IMR-90 (cell line): ENCODE data around the gene STOX1. TPM values are rescaled to one million over a fixed set of nuclear protein-coding genes. Genes with fewer than 3 reads are reported as not detected.

Experiments
- ATAC-seq: fragments of 200-7000 bp; cut with Tn5 transposase; 2 replicates; pipeline ENCODE4 v1.9.1; 2020; ENCODE audit warnings: low read depth, mild to moderate bottlenecking, moderate library complexity
- BruUV-seq: library from RNA; stranded (reverse); fragments of 400-500 nt; replicated peaks from 2 replicates; lab custom pipeline; 2021; lab: Mats Ljungman, UMichigan
- CTCF ChIA-PET: fragments of 300-600 bp; formaldehyde crosslinking; extraction: SDS; loops from one replicate; lab custom pipeline; 2021; ENCODE audit warnings: antibody characterized with exemption; lab: Yijun Ruan, JAX
- POLR2A ChIA-PET: fragments of 300-600 bp; sonication (Branson Sonifier 250); formaldehyde crosslinking; loops from one replicate; lab custom pipeline; 2022; ENCODE audit warnings: antibody characterized with exemption; ENCODE audit not compliant: unreplicated experiment; lab: Charles Lee
- DNase-seq: peaks from one replicate; pipeline ENCODE4 v3.0.0; 2013
- H2AFZ ChIP-seq: replicated peaks from 2 replicates; pipeline ENCODE3; 2013; ENCODE audit warnings: low read length, mild to moderate bottlenecking; ENCODE audit not compliant: poor library complexity
- H2AK5ac ChIP-seq: 2 replicates; pipeline ENCODE4 v1.6.1; 2013; ENCODE audit warnings: low read depth, low read length, inconsistent platforms
- H2AK9ac ChIP-seq: replicated peaks from 2 replicates; pipeline ENCODE3; 2013; ENCODE audit warnings: mild to moderate bottlenecking, low read depth, low read length, moderate library complexity; ENCODE audit not compliant: poor library complexity
- H2BK120ac ChIP-seq: 2 replicates; pipeline ENCODE4 v1.6.1; 2013; ENCODE audit warnings: low read depth, low read length, inconsistent platforms
- H2BK15ac ChIP-seq: 3 replicates; pipeline ENCODE4 v1.6.1; 2013; ENCODE audit warnings: low read depth, low read length, inconsistent platforms
- H2BK20ac ChIP-seq: 2 replicates; pipeline ENCODE4 v1.6.1; 2013; ENCODE audit warnings: low read depth, mild to moderate bottlenecking, inconsistent platforms, low read length, moderate library complexity
- H2BK5ac ChIP-seq: 2 replicates; pipeline ENCODE4 v1.6.1; 2013; ENCODE audit warnings: mild to moderate bottlenecking, low read depth, low read length, inconsistent platforms; ENCODE audit not compliant: poor library complexity, severe bottlenecking
- H3K14ac ChIP-seq: replicated peaks from 2 replicates; pipeline ENCODE4 v1.6.1; 2013; ENCODE audit warnings: low read depth, low read length, inconsistent platforms
- H3K18ac ChIP-seq: 2 replicates; pipeline ENCODE4 v1.6.1; 2013; ENCODE audit warnings: low read depth, low read length, control low read depth
- H3K23ac ChIP-seq: 2 replicates; pipeline ENCODE4 v1.6.1; 2013; ENCODE audit warnings: low read depth, low read length, inconsistent platforms
- H3K27ac ChIP-seq: 2 replicates; pipeline ENCODE4 v1.5.1; 2013; ENCODE audit warnings: mild to moderate bottlenecking, control low read depth, low read length; ENCODE audit not compliant: insufficient read depth
- H3K27me3 ChIP-seq: 2 replicates; pipeline ENCODE4 v1.6.1; 2013; ENCODE audit warnings: low read length; ENCODE audit not compliant: control insufficient read depth, insufficient read depth
- H3K36me3 ChIP-seq: 2 replicates; pipeline ENCODE4 v1.6.1; 2013; ENCODE audit warnings: low read length, mixed read lengths; ENCODE audit not compliant: control insufficient read depth, insufficient read depth
- H3K4ac ChIP-seq: 2 replicates; pipeline ENCODE4 v1.6.1; 2013; ENCODE audit warnings: low read depth, low read length, inconsistent platforms
- H3K4me1 ChIP-seq: 2 replicates; pipeline ENCODE4 v1.6.1; 2013; ENCODE audit warnings: low read length, mixed read lengths; ENCODE audit not compliant: control insufficient read depth, insufficient read depth
- H3K4me2 ChIP-seq: 2 replicates; pipeline ENCODE4 v1.6.1; 2013; ENCODE audit warnings: low read depth, mild to moderate bottlenecking, control low read depth, low read length, moderate library complexity
- H3K4me3 ChIP-seq: 2 replicates; pipeline ENCODE4 v1.5.1; 2013; ENCODE audit warnings: low read depth, mild to moderate bottlenecking, control low read depth, low read length, moderate library complexity; ENCODE audit not compliant: insufficient read depth
- H3K56ac ChIP-seq: 2 replicates; pipeline ENCODE4 v1.6.1; 2013; ENCODE audit warnings: low read length, inconsistent platforms; ENCODE audit not compliant: insufficient read depth; ENCODE audit errors: extremely low read depth
- H3K79me1 ChIP-seq, 2 experiments: 2 replicates each; pipeline ENCODE4 v1.6.1; 2013; ENCODE audit warnings: low read length in 2 of 2, inconsistent platforms in 1 of 2, low read depth in 1 of 2
- H3K9ac ChIP-seq: 2 replicates; pipeline ENCODE4 v1.6.1; 2013; ENCODE audit warnings: low read depth, low read length, control low read depth
- H3K9me1 ChIP-seq: 2 replicates; pipeline ENCODE4 v1.6.1; 2013; ENCODE audit warnings: low read length, inconsistent platforms; ENCODE audit not compliant: insufficient read depth
- H3K9me3 ChIP-seq: 2 replicates; pipeline ENCODE4 v1.6.1; 2013; ENCODE audit warnings: low read length; ENCODE audit not compliant: control insufficient read depth, insufficient read depth
- H4K20me1 ChIP-seq: 2 replicates; pipeline ENCODE4 v1.6.1; 2013; ENCODE audit warnings: low read length, inconsistent platforms; ENCODE audit not compliant: insufficient read depth
- H4K5ac ChIP-seq: 2 replicates; pipeline ENCODE4 v1.6.1; 2013; ENCODE audit warnings: mild to moderate bottlenecking, low read depth, low read length, control low read depth
- H4K8ac ChIP-seq, 2 experiments: 2 replicates each; pipeline ENCODE4 v1.6.1; 2013; ENCODE audit warnings: low read depth in 2 of 2, low read length in 2 of 2, control low read depth in 1 of 2, inconsistent platforms in 1 of 2
- H4K91ac ChIP-seq: 2 replicates; pipeline ENCODE4 v1.6.1; 2013; ENCODE audit warnings: low read depth, low read length, inconsistent platforms; ENCODE audit not compliant: insufficient read depth
- CTCF ChIP-seq: conservative IDR thresholded peaks from 2 replicates; pipeline ENCODE4 v1.5.1; 2012; ENCODE audit warnings: mild to moderate bottlenecking, low read depth, low read length, improper control_type of control experiment
- MAZ ChIP-seq: IDR thresholded peaks from 2 replicates; pipeline ENCODE4 v1.6.1; 2012; ENCODE audit warnings: low read depth, mild to moderate bottlenecking, low read length, improper control_type of control experiment, moderate library complexity, borderline replicate concordance
- RAD21 ChIP-seq: IDR thresholded peaks from 2 replicates; pipeline ENCODE4 v1.6.1; 2012; ENCODE audit warnings: low read length, improper control_type of control experiment
- SMC3 ChIP-seq: fragments of 150-350 bp; IDR thresholded peaks from 2 replicates; pipeline ENCODE4 v1.6.1; 2016; ENCODE audit warnings: low read depth, mild to moderate bottlenecking, antibody characterized with exemption, low read length, moderate library complexity
- WGBS, 2 experiments: methylation state at CpG; one replicate each; pipeline versions ENCODE4 v1.1.5 to v1.1.7; 2013; ENCODE audit warnings: missing lambda C conversion rate in 2 of 2; ENCODE audit not compliant: insufficient read length in 1 of 2; ENCODE audit errors: extremely low coverage in 2 of 2; 5-methylcytosine and 5-hydroxymethylcytosine counted together
- dilution Hi-C: fragments of 300-500 bp; cut with HindIII; formaldehyde crosslinking; loops from one replicate; pipeline ENCODE4 v1.14.3; 2018; ENCODE audit warnings: low sequenced_read_pairs; ENCODE audit not compliant: unreplicated experiment
- in situ Hi-C: fragments of 300-500 bp; cut with MboI; formaldehyde crosslinking; loops from 3 replicates; pipeline ENCODE4 v1.14.3; 2019; ENCODE audit warnings: low sequenced_read_pairs, inconsistent platforms, mixed read lengths
- intact Hi-C: fragments of 100-400 bp; cut with micrococcal nuclease; formaldehyde crosslinking; loops from 2 replicates; pipeline ENCODE4 v1.10.0; 2022
- polyA plus RNA-seq, 3 experiments: library from polyadenylated mRNA; depleted of rRNA; stranded (reverse); fragments of >200 nt; gene quantifications; 2 replicates each; pipeline ENCODE4 v1.2.3, GENCODE V29; 2012; ENCODE audit warnings: low replicate concordance in 1 of 3
- total RNA-seq: library from RNA; depleted of rRNA; stranded (reverse); fragments of >200 nt; gene quantifications from 2 replicates; pipeline ENCODE4 v1.2.3, GENCODE V29; 2012

STOX1 gene
- total and polyA plus RNA-seq, 2 of the 4 experiments (the other 2 are of a cell fraction): 0.03 to 0.18 TPM

- Histone ChIP-seq H2AK9ac (no peak overlapping the region), H4K91ac (no peak overlapping the region), H3K36me3 (peaks cover 52% of the 10 kb centered on the region), H2AFZ (no peak overlapping the region), H3K27ac (no peak overlapping the region), H4K20me1 (no peaks in the 10 kb centered on the region; the same call in 1 of the 2 replicates), H2BK120ac (no peak overlapping the region), H2BK5ac (no peak overlapping the region), H2AK5ac (no peak overlapping the region), H3K27me3 (no peaks in the 10 kb centered on the region), H3K79me1 (0 out of 4 replicates have a peak, but pooled peaks cover 0 to 3% of the 10 kb centered on the region in 2 experiments), H3K9ac (no peak overlapping the region), H3K14ac (no peak overlapping the region), H2BK20ac (no peak overlapping the region), H3K9me3 (no peaks in the 10 kb centered on the region), H2BK15ac (no peak overlapping the region), H3K4me3 (no peak overlapping the region), H3K23ac (no peak overlapping the region), H3K4ac (no peak overlapping the region), H3K56ac (no peak overlapping the region), H3K4me2 (no peak overlapping the region), H4K8ac (no peak overlapping the region), H4K5ac (no peak overlapping the region), H3K4me1 (no peaks in the 10 kb centered on the region), H3K18ac (no peak overlapping the region), H3K9me1 (no peaks in the 10 kb centered on the region; the same call in 1 of the 2 replicates)
- DNase-seq (peak; percentile 30), ATAC-seq (no peak)
- in situ Hi-C loops (no loop called here), intact Hi-C loops (loop anchor here (1.0 to 5.0 kb wide), 2 partner anchors 50 to 105 kb away; no protein-coding TSS in a partner anchor), dilution Hi-C loops (no loop called here)
- TF ChIP-seq SMC3: peak; percentile 46; the same call in 1 of the 2 replicates
- TF ChIP-seq CTCF: peak; percentile 39
- TF ChIP-seq RAD21: peak; percentile 41
- TF ChIP-seq MAZ: no peak
- ChIA-PET POLR2A (no interaction called here), CTCF (no interaction called here)
- no TSS peak for BruUV-seq
- no CpG with 5 or more reads among the region's 1 CpG for WGBS, 2 experiments
These were observed 35.2 kb upstream of the STOX1 start for GRCh38 chr10:68792115-68792514.
